Stimulated activated naive B cell treated with anti-CD40 and anti-IgM and Interleukin-4, amounts not matched to agents 10 μg/mL and 1 μg/mL and 100 μg/mL, for 72 hours (primary cell): Measurements from ENCODE around the gene KCNK7.

Experiments used
- ATAC-seq, 2 donors: fragments of 150-1000 bp; cut with Tn5 transposase; replicated peaks; 2 replicates each; pipeline ENCODE4 v1.10.0; 2021; ENCODE audit warnings: moderate library complexity in 1 of 2
- DNase-seq: peaks from one replicate; pipeline ENCODE4 v3.0.0; 2021
- H3K27ac Mint-ChIP-seq: one replicate; pipeline ENCODE4 v1.8.0; 2022; ENCODE audit warnings: mild to moderate bottlenecking, mixed read lengths
- H3K27me3 Mint-ChIP-seq, 2 donors: one replicate each; pipeline ENCODE4 v1.8.0; 2022; ENCODE audit warnings: mixed read lengths in 2 of 2
- H3K36me3 Mint-ChIP-seq, 2 donors: one replicate each; pipeline ENCODE4 v1.8.0; 2022; ENCODE audit warnings: mixed read lengths in 2 of 2, mild to moderate bottlenecking in 1 of 2
- H3K4me1 Mint-ChIP-seq, 2 donors: one replicate each; pipeline ENCODE4 v1.8.0; 2022; ENCODE audit warnings: mixed read lengths in 2 of 2, mild to moderate bottlenecking in 1 of 2
- H3K4me3 Mint-ChIP-seq, 2 donors: one replicate each; pipeline ENCODE4 v1.8.0; 2022; ENCODE audit warnings: mild to moderate bottlenecking in 2 of 2, mixed read lengths in 2 of 2, moderate library complexity in 1 of 2
- H3K9me3 Mint-ChIP-seq, 2 donors: one replicate each; pipeline ENCODE4 v1.8.0; 2022; ENCODE audit warnings: mixed read lengths in 2 of 2, mild to moderate bottlenecking in 1 of 2

KCNK7 gene

DNA sequence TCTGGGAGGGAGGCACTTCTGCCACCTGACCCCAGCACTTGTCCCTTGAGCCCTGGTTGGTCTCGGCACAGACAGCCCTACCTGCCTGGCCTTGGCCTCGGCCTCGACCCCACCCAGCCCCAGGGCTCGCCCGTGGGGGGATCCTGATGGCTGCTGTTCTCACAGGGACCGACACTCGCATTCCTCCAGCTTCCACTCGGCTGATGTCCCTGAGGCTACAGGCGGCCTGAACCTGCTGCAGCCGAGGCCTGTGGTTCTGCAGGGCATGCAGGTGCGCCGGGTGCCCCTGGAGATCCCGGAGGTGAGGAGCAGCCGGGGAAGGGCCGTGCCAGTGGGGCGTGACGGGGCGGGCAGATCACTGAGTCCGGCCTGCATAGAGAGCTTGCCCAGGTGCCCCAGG lies 25.1 kb upstream of the KCNK7 start:
- Mint-ChIP-seq H3K36me3 (peaks cover 46 to 59% of the 10 kb centered on the region in 2 donors), H3K4me3 (no peak overlapping the region), H3K27me3 (no peaks in the 10 kb centered on the region), H3K4me1 (peaks cover 18 to 45% of the 10 kb centered on the region in 2 donors), H3K9me3 (no peaks in the 10 kb centered on the region), H3K27ac (no peak overlapping the region)
- ATAC-seq: no peak
- no peak for DNase-seq

DNA sequence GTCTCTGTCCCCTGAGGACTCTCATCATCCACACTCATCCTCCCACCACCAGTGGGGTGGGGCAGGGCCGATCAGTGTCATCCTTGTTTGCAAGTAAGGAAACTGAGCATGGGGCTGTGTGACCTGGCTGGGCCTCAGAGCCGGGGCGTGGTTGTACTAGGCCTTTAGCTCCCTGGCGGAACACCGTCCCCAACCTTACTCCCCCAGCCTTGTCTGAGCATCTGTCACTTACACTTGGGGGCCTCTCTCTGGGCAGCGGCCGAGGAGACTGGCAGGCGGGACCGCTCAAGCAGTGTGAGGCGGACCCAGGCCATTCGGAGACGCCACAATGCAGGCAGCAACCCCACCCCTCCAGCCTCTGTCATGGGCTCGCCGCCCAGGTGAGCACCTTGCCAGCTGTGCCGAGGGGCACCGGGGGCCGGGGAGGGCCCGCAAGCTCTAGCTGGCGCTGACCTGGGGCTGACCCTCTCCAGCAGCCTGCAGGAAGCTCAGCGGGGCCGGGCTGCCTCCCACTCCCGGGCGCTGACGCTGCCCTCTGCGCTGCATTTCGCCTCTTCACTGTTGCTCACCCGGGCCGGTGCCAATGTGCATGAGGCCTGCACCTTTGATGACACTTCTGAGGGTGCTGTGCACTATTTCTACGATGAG lies 23.8 kb upstream of the KCNK7 start:
- Mint-ChIP-seq H3K36me3 (peaks cover 38 to 50% of the 10 kb centered on the region in 2 donors), H3K27me3 (no peaks in the 10 kb centered on the region), H3K4me3 (no peak overlapping the region), H3K9me3 (no peaks in the 10 kb centered on the region), H3K4me1 (peaks cover 14 to 36% of the 10 kb centered on the region in 2 donors), H3K27ac (no peak overlapping the region)
- ATAC-seq (no peak), DNase-seq (no peak)

GRCh38 chr11:65618763-65619162 lies 23.2 kb upstream of the KCNK7 start:
- H3K27me3 Mint-ChIP-seq: no peaks in the 10 kb centered on the region
- DNase-seq (no peak), ATAC-seq (no peak)
- peaks cover 12 to 32% of the 10 kb centered on the region in 2 donors for H3K4me1 Mint-ChIP-seq
- H3K9me3 Mint-ChIP-seq: no peaks in the 10 kb centered on the region
- H3K36me3 Mint-ChIP-seq: peaks cover 34 to 51% of the 10 kb centered on the region in 2 donors
- no peak overlapping the region for H3K4me3 Mint-ChIP-seq
- no peak overlapping the region for H3K27ac Mint-ChIP-seq

DNA sequence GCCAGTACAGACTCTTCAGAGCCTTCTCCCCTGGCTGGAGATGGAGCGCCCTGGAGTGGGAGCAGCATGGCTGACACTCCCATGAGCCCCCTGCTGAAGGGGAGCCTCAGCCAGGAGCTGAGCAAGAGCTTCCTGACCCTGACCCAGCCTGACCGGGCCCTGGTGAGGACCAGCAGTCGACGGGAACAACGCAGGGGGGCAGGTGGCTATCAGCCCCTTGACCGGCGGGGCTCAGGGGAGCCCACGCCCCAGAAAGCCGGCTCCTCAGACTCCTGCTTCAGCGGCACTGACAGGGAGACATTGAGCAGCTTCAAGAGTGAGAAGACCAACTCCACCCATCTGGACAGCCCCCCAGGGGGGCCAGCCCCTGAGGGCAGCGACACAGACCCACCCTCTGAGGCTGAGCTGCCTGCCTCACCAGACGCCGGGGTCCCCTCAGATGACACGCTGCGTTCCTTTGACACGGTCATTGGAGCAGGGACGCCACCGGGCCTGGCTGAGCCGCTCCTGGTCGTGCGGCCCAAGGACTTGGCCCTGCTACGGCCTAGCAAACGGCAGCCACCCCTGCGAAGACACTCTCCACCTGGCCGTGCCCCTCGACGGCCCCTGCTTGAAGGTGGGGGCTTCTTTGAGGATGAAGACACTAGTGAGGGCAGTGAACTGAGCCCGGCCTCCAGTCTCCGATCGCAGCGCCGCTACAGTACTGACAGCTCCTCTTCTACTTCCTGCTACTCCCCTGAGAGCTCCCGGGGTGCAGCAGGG lies 22.6 kb upstream of the KCNK7 start:
- Mint-ChIP-seq H3K27ac (no peak overlapping the region), H3K4me1 (peaks cover 14 to 37% of the 10 kb centered on the region in 2 donors), H3K36me3 (peaks cover 31 to 56% of the 10 kb centered on the region in 2 donors), H3K4me3 (peak overlapping the region in 1 of 2 donors; percentile 32), H3K27me3 (no peaks in the 10 kb centered on the region), H3K9me3 (no peaks in the 10 kb centered on the region)
- DNase-seq (no peak), ATAC-seq (no peak)

- Mint-ChIP-seq H3K9me3 (no peaks in the 10 kb centered on the region), H3K36me3 (peaks cover 27 to 58% of the 10 kb centered on the region in 2 donors), H3K4me1 (peaks cover 22 to 45% of the 10 kb centered on the region in 2 donors), H3K4me3 (peak overlapping the region; percentile 85 to 90), H3K27me3 (no peaks in the 10 kb centered on the region), H3K27ac (peak overlapping the region; percentile 93)
- DNase-seq (no peak), ATAC-seq (no peak)
These were observed 21.7 kb upstream of the KCNK7 start for GRCh38 chr11:65617136-65617850.

DNA sequence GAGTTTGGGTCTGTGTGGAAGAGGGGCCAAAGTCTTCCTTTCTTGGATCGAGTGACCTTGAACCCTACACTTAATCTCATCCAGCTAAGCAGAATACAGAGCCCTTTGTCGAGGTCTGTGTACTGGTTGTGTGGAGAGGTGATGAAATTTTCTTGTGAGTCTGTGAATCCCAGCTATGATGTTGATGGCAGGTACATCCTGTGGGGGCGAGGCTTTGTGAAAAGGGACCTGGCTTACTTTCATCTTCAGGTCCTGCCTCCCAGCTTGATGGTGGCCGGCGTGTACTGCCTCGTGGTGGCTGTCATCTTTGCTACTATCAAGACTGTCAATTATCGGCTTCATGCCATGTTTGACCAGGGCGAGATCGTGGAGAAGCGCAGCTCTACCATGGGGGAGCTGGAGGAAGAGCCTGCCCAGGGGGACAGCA lies 21.0 kb upstream of the KCNK7 start:
- DNase-seq: no peak
- no peaks in the 10 kb centered on the region for H3K9me3 Mint-ChIP-seq
- H3K36me3 Mint-ChIP-seq: peaks cover 26 to 56% of the 10 kb centered on the region in 2 donors
- no peaks in the 10 kb centered on the region for H3K27me3 Mint-ChIP-seq
- H3K27ac Mint-ChIP-seq: peak overlapping the region; percentile 93
- H3K4me1 Mint-ChIP-seq: peaks cover 22 to 48% of the 10 kb centered on the region in 2 donors
- H3K4me3 Mint-ChIP-seq: peak overlapping the region; percentile 85 to 90
- ATAC-seq: no peak

DNA sequence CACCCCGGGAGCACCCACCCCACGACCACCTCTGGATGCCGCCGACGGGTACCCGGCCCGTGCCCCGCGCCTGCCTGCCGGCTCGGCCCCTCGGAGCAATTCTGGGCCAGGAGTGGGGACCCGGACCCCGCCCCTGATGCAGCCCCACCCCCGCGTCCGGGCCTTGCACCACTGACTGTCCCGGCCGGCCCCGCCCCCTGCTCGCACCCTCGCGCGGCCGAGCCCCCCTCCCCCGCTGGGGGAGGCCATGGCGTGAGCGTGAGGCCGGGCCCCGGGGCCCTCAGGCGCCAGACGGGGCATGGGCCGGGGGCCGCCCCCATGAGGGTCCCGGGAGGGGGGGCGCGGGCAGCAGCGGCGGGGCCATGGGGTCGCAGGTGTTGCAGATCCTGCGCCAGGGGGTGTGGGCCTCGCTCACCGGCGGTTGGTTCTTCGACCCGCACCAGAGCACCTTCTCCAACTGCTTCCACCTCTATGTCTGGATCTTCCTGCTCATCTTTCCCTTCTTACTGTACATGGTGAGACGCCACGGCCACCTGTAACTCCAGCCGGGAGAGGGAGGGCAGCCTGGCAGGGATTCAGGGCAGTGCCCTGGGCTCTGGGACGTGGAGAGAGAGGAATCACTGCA lies 20.5 kb upstream of the KCNK7 start:
- Mint-ChIP-seq H3K27me3 (no peaks in the 10 kb centered on the region), H3K4me1 (peaks cover 27 to 51% of the 10 kb centered on the region in 2 donors), H3K9me3 (no peaks in the 10 kb centered on the region), H3K4me3 (peak overlapping the region; percentile 85 to 90), H3K27ac (peak overlapping the region; percentile 98), H3K36me3 (peaks cover 30 to 57% of the 10 kb centered on the region in 2 donors)
- ATAC-seq: peak; percentile 2 to 6
- no peak for DNase-seq

- H3K36me3 Mint-ChIP-seq: peaks cover 35 to 62% of the 10 kb centered on the region in 2 donors
- peak; percentile 85 to 87 for ATAC-seq
These were observed 19.8 kb upstream of the KCNK7 start, which contains the start of gene PCNX3 for GRCh38 chr11:65615229-65615949. Gene PCNX3, plus strand, starts transcription at chr11:65615776. Its CDS starts 536 bp downstream, at chr11:65616312.

GRCh38 chr11:65613091-65613928 lies 17.7 kb upstream of the KCNK7 start:
- H3K27ac Mint-ChIP-seq: peak overlapping the region; percentile 90
- H3K4me3 Mint-ChIP-seq: peak overlapping the region; percentile 85 to 90
- peaks cover 45 to 67% of the 10 kb centered on the region in 2 donors for H3K4me1 Mint-ChIP-seq
- DNase-seq (no peak), ATAC-seq (no peak)
- H3K36me3 Mint-ChIP-seq: peaks cover 37 to 61% of the 10 kb centered on the region in 2 donors
- no peaks in the 10 kb centered on the region for H3K9me3 Mint-ChIP-seq
- no peaks in the 10 kb centered on the region for H3K27me3 Mint-ChIP-seq

More at GRCh38 chr11:65615229-65615949, 19.8 kb upstream of the KCNK7 start, which contains the start of gene PCNX3:
- peaks cover 33 to 58% of the 10 kb centered on the region in 2 donors for H3K4me1 Mint-ChIP-seq
- DNase-seq: peak; percentile 100
- peak within 1 kb of the TSS; percentile 85 to 90 for H3K4me3 Mint-ChIP-seq
- H3K27me3 Mint-ChIP-seq: no peaks in the 10 kb centered on the region
- no peaks in the 10 kb centered on the region for H3K9me3 Mint-ChIP-seq
- peak within 1 kb of the TSS; percentile 98 for H3K27ac Mint-ChIP-seq

DNA sequence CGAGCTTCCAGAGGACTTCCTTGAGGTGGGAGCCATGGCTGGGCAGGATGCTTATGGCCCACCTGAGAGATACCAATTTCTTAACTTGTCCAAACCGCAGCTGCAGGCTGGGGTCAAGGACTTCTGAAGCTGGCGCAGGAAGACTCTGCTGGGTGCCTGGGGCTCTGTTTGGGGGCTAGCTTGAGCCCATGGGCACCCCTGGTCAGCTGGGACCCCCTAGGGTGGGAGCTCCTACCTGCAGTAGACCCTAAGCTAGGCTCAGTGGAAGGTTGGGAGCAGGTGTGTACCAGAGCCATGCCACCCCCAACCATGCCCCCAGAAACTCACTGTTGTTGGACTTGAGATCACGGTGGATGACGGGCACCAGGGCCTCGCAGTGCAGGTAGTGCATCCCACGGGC lies 17.1 kb upstream of the KCNK7 start:
- no peak for ATAC-seq

GRCh38 chr11:65611758-65612603 lies 16.4 kb upstream of the KCNK7 start:
- Mint-ChIP-seq H3K4me3 (peak overlapping the region; percentile 85 to 90), H3K27me3 (no peaks in the 10 kb centered on the region), H3K27ac (peak overlapping the region; percentile 93), H3K4me1 (peaks cover 42 to 57% of the 10 kb centered on the region in 2 donors), H3K36me3 (peaks cover 37 to 59% of the 10 kb centered on the region in 2 donors), H3K9me3 (no peaks in the 10 kb centered on the region)
- DNase-seq: no peak
- no peak for ATAC-seq

More for the DNA sequence above, 17.1 kb upstream of the KCNK7 start:
- Mint-ChIP-seq H3K36me3 (peaks cover 37 to 61% of the 10 kb centered on the region in 2 donors), H3K4me3 (peak overlapping the region; percentile 85 to 90), H3K4me1 (peaks cover 45 to 64% of the 10 kb centered on the region in 2 donors), H3K27ac (peak overlapping the region; percentile 93), H3K9me3 (no peaks in the 10 kb centered on the region), H3K27me3 (no peaks in the 10 kb centered on the region)
- DNase-seq: no peak
